ENCODE results near the gene MSH3. TPM values are rescaled to one million over a fixed set of nuclear protein-coding genes. Genes with fewer than 3 reads are reported as not detected.

The MSH3 gene
- total RNA-seq, 2 donors from 2014 or later, result 9.2 to 10.9 TPM

GRCh38 chr5:80798633-80799032 lies 144.2 kb downstream of the MSH3 start:
- peaks cover 12% of the 10 kb centered on the region for H3K4me1 ChIP-seq
- TF ChIP-seq CTCF (IDR thresholded peaks at IDR 0.05) (no peak), POLR2A (IDR thresholded peaks at IDR 0.05) (no peak)
- no peak overlapping the region for H3K27ac ChIP-seq
- no peaks in the 10 kb centered on the region for H3K9me3 ChIP-seq
- H3K36me3 ChIP-seq (replicated peaks in 1 of 2; ENCODE audit: insufficient read depth in 1 of 2, low read depth in 2 of 2), result peaks cover 0 to 2% of the 10 kb centered on the region in 2 donors
- intact Hi-C loops (cut with DNase I), result no loop called here
- H3K4me3 ChIP-seq, result no peak overlapping the region
- H3K27me3 ChIP-seq, result no peaks in the 10 kb centered on the region
- ATAC-seq (no peak), DNase-seq (no peak)

- no peak overlapping the region for H3K4me3 ChIP-seq
- ATAC-seq (no peak), DNase-seq (peak in 1 of 4 donors; percentile 6)
- WGBS, 2 donors, result 60 to 65% methylated on average over 4 of the region's 4 CpGs
- no peak overlapping the region for H3K27ac ChIP-seq
- TF ChIP-seq CTCF (IDR thresholded peaks at IDR 0.05) (no peak), POLR2A (IDR thresholded peaks at IDR 0.05) (no peak)
- peaks cover 12% of the 10 kb centered on the region for H3K4me1 ChIP-seq
- peaks cover 0 to 2% of the 10 kb centered on the region in 2 donors for H3K36me3 ChIP-seq (replicated peaks in 1 of 2; ENCODE audit: insufficient read depth in 1 of 2, low read depth in 2 of 2)
- no peaks in the 10 kb centered on the region for H3K9me3 ChIP-seq
- intact Hi-C loops (cut with DNase I), result no loop called here
- no peaks in the 10 kb centered on the region for H3K27me3 ChIP-seq
Observed at GRCh38 chr5:80799041-80799440, 144.6 kb downstream of the MSH3 start.

- H3K4me3 ChIP-seq, result no peak overlapping the region
- H3K4me1 ChIP-seq, result peaks cover 12% of the 10 kb centered on the region
- no peak for ATAC-seq
- no peak for DNase-seq
- no peaks in the 10 kb centered on the region for H3K27me3 ChIP-seq
- WGBS, 2 donors, result 93 to 95% methylated on average over 2 of the region's 2 CpGs
- TF ChIP-seq POLR2A (IDR thresholded peaks at IDR 0.05) (no peak), CTCF (IDR thresholded peaks at IDR 0.05) (no peak)
- intact Hi-C loops (cut with DNase I), result no loop called here
- H3K9me3 ChIP-seq, result no peaks in the 10 kb centered on the region
- H3K27ac ChIP-seq, result no peak overlapping the region
- peaks cover 0 to 2% of the 10 kb centered on the region in 2 donors for H3K36me3 ChIP-seq (replicated peaks in 1 of 2; ENCODE audit: insufficient read depth in 1 of 2, low read depth in 2 of 2)
Observed at GRCh38 chr5:80799573-80799972, 145.1 kb downstream of the MSH3 start.

- Histone ChIP-seq H3K27ac (no peak overlapping the region), H3K9me3 (no peaks in the 10 kb centered on the region), H3K36me3 (replicated peaks in 1 of 2; ENCODE audit: insufficient read depth in 1 of 2, low read depth in 2 of 2) (no peaks in the 10 kb centered on the region), H3K4me3 (no peak overlapping the region), H3K27me3 (no peaks in the 10 kb centered on the region), H3K4me1 (no peaks in the 10 kb centered on the region)
- intact Hi-C loops (cut with DNase I), result no loop called here
- TF ChIP-seq CTCF (IDR thresholded peaks at IDR 0.05), result no peak
- no peak for TF ChIP-seq POLR2A (IDR thresholded peaks at IDR 0.05)
- WGBS, 2 donors, result 85% methylated on average over 1 of the region's 1 CpG; no CpG with 5 or more reads in 1 of the 2 donors
- no peak for DNase-seq
- no peak for ATAC-seq
Observed at GRCh38 chr5:80804332-80804731, 149.9 kb downstream of the MSH3 start.

- no peaks in the 10 kb centered on the region for H3K36me3 ChIP-seq (replicated peaks in 1 of 2; ENCODE audit: insufficient read depth in 1 of 2, low read depth in 2 of 2)
- no peaks in the 10 kb centered on the region for H3K4me1 ChIP-seq
- WGBS, 2 donors, result 93 to 98% methylated on average over 2 of the region's 2 CpGs
- H3K27ac ChIP-seq, result no peak overlapping the region
- DNase-seq (no peak), ATAC-seq (no peak)
- no peaks in the 10 kb centered on the region for H3K27me3 ChIP-seq
- no peaks in the 10 kb centered on the region for H3K9me3 ChIP-seq
- intact Hi-C loops (cut with DNase I), result no loop called here
- TF ChIP-seq POLR2A (IDR thresholded peaks at IDR 0.05) (no peak), CTCF (IDR thresholded peaks at IDR 0.05) (no peak)
- no peak overlapping the region for H3K4me3 ChIP-seq
Observed at GRCh38 chr5:80805038-80805437, 150.6 kb downstream of the MSH3 start.

All from body of pancreas (tissue), 4 donors.